IMR-90 (cell line): ENCODE measurements around the gene BTRC. TPM values are rescaled to one million over a fixed set of nuclear protein-coding genes. Genes with fewer than 3 reads are reported as not detected.
A peak's percentile ranks its signal among the peaks of the same experiment; 100 is the strongest.

Source experiments
- ATAC-seq: fragments of 200-7000 bp; cut with Tn5 transposase; 2 replicates; pipeline ENCODE4 v1.9.1; 2020; ENCODE audit warnings: low read depth, mild to moderate bottlenecking, moderate library complexity
- BruUV-seq: library from RNA; stranded (reverse); fragments of 400-500 nt; replicated peaks from 2 replicates; lab custom pipeline; 2021; lab: Mats Ljungman, UMichigan
- CTCF ChIA-PET: fragments of 300-600 bp; formaldehyde crosslinking; extraction: SDS; loops from one replicate; lab custom pipeline; 2021; ENCODE audit warnings: antibody characterized with exemption; lab: Yijun Ruan, JAX
- POLR2A ChIA-PET: fragments of 300-600 bp; sonication (Branson Sonifier 250); formaldehyde crosslinking; loops from one replicate; lab custom pipeline; 2022; ENCODE audit warnings: antibody characterized with exemption; ENCODE audit not compliant: unreplicated experiment; lab: Charles Lee
- DNase-seq: peaks from one replicate; pipeline ENCODE4 v3.0.0; 2013
- H2AFZ ChIP-seq: replicated peaks from 2 replicates; pipeline ENCODE3; 2013; ENCODE audit warnings: low read length, mild to moderate bottlenecking; ENCODE audit not compliant: poor library complexity
- H2AK5ac ChIP-seq: 2 replicates; pipeline ENCODE4 v1.6.1; 2013; ENCODE audit warnings: low read depth, low read length, inconsistent platforms
- H2AK9ac ChIP-seq: replicated peaks from 2 replicates; pipeline ENCODE3; 2013; ENCODE audit warnings: mild to moderate bottlenecking, low read depth, low read length, moderate library complexity; ENCODE audit not compliant: poor library complexity
- H2BK120ac ChIP-seq: 2 replicates; pipeline ENCODE4 v1.6.1; 2013; ENCODE audit warnings: low read depth, low read length, inconsistent platforms
- H2BK15ac ChIP-seq: 3 replicates; pipeline ENCODE4 v1.6.1; 2013; ENCODE audit warnings: low read depth, low read length, inconsistent platforms
- H2BK20ac ChIP-seq: 2 replicates; pipeline ENCODE4 v1.6.1; 2013; ENCODE audit warnings: low read depth, mild to moderate bottlenecking, inconsistent platforms, low read length, moderate library complexity
- H2BK5ac ChIP-seq: 2 replicates; pipeline ENCODE4 v1.6.1; 2013; ENCODE audit warnings: mild to moderate bottlenecking, low read depth, low read length, inconsistent platforms; ENCODE audit not compliant: poor library complexity, severe bottlenecking
- H3K14ac ChIP-seq: replicated peaks from 2 replicates; pipeline ENCODE4 v1.6.1; 2013; ENCODE audit warnings: low read depth, low read length, inconsistent platforms
- H3K18ac ChIP-seq: 2 replicates; pipeline ENCODE4 v1.6.1; 2013; ENCODE audit warnings: low read depth, low read length, control low read depth
- H3K23ac ChIP-seq: 2 replicates; pipeline ENCODE4 v1.6.1; 2013; ENCODE audit warnings: low read depth, low read length, inconsistent platforms
- H3K27ac ChIP-seq: 2 replicates; pipeline ENCODE4 v1.5.1; 2013; ENCODE audit warnings: mild to moderate bottlenecking, control low read depth, low read length; ENCODE audit not compliant: insufficient read depth
- H3K27me3 ChIP-seq: 2 replicates; pipeline ENCODE4 v1.6.1; 2013; ENCODE audit warnings: low read length; ENCODE audit not compliant: control insufficient read depth, insufficient read depth
- H3K36me3 ChIP-seq: 2 replicates; pipeline ENCODE4 v1.6.1; 2013; ENCODE audit warnings: low read length, mixed read lengths; ENCODE audit not compliant: control insufficient read depth, insufficient read depth
- H3K4ac ChIP-seq: 2 replicates; pipeline ENCODE4 v1.6.1; 2013; ENCODE audit warnings: low read depth, low read length, inconsistent platforms
- H3K4me1 ChIP-seq: 2 replicates; pipeline ENCODE4 v1.6.1; 2013; ENCODE audit warnings: low read length, mixed read lengths; ENCODE audit not compliant: control insufficient read depth, insufficient read depth
- H3K4me2 ChIP-seq: 2 replicates; pipeline ENCODE4 v1.6.1; 2013; ENCODE audit warnings: low read depth, mild to moderate bottlenecking, control low read depth, low read length, moderate library complexity
- H3K4me3 ChIP-seq: 2 replicates; pipeline ENCODE4 v1.5.1; 2013; ENCODE audit warnings: low read depth, mild to moderate bottlenecking, control low read depth, low read length, moderate library complexity; ENCODE audit not compliant: insufficient read depth
- H3K56ac ChIP-seq: 2 replicates; pipeline ENCODE4 v1.6.1; 2013; ENCODE audit warnings: low read length, inconsistent platforms; ENCODE audit not compliant: insufficient read depth; ENCODE audit errors: extremely low read depth
- H3K79me1 ChIP-seq, 2 experiments: 2 replicates each; pipeline ENCODE4 v1.6.1; 2013; ENCODE audit warnings: low read length in 2 of 2, inconsistent platforms in 1 of 2, low read depth in 1 of 2
- H3K9ac ChIP-seq: 2 replicates; pipeline ENCODE4 v1.6.1; 2013; ENCODE audit warnings: low read depth, low read length, control low read depth
- H3K9me1 ChIP-seq: 2 replicates; pipeline ENCODE4 v1.6.1; 2013; ENCODE audit warnings: low read length, inconsistent platforms; ENCODE audit not compliant: insufficient read depth
- H3K9me3 ChIP-seq: 2 replicates; pipeline ENCODE4 v1.6.1; 2013; ENCODE audit warnings: low read length; ENCODE audit not compliant: control insufficient read depth, insufficient read depth
- H4K20me1 ChIP-seq: 2 replicates; pipeline ENCODE4 v1.6.1; 2013; ENCODE audit warnings: low read length, inconsistent platforms; ENCODE audit not compliant: insufficient read depth
- H4K5ac ChIP-seq: 2 replicates; pipeline ENCODE4 v1.6.1; 2013; ENCODE audit warnings: mild to moderate bottlenecking, low read depth, low read length, control low read depth
- H4K8ac ChIP-seq, 2 experiments: 2 replicates each; pipeline ENCODE4 v1.6.1; 2013; ENCODE audit warnings: low read depth in 2 of 2, low read length in 2 of 2, control low read depth in 1 of 2, inconsistent platforms in 1 of 2
- H4K91ac ChIP-seq: 2 replicates; pipeline ENCODE4 v1.6.1; 2013; ENCODE audit warnings: low read depth, low read length, inconsistent platforms; ENCODE audit not compliant: insufficient read depth
- BHLHE40 ChIP-seq: fragments of 150-350 bp; IDR thresholded peaks from 2 replicates; pipeline ENCODE4 v1.6.1; 2016; ENCODE audit warnings: mild to moderate bottlenecking, low read depth, low read length
- CHD1 ChIP-seq: IDR thresholded peaks from 2 replicates; pipeline ENCODE4 v1.6.1; 2012; ENCODE audit warnings: low read depth, low read length, improper control_type of control experiment
- CTCF ChIP-seq: conservative IDR thresholded peaks from 2 replicates; pipeline ENCODE4 v1.5.1; 2012; ENCODE audit warnings: mild to moderate bottlenecking, low read depth, low read length, improper control_type of control experiment
- ELK1 ChIP-seq: fragments of 150-350 bp; IDR thresholded peaks from 2 replicates; pipeline ENCODE4 v1.6.1; 2016; ENCODE audit warnings: low read depth, mild to moderate bottlenecking, low read length, moderate library complexity, borderline replicate concordance
- FOS ChIP-seq: fragments of 150-350 bp; IDR thresholded peaks from 2 replicates; pipeline ENCODE4 v1.6.1; 2016; ENCODE audit warnings: low read depth, low read length
- MAFK ChIP-seq: IDR thresholded peaks from 2 replicates; pipeline ENCODE4 v1.6.1; 2012; ENCODE audit warnings: low read depth, low read length, improper control_type of control experiment
- NFE2L2 ChIP-seq: fragments of 150-350 bp; IDR thresholded peaks from 2 replicates; pipeline ENCODE4 v1.6.1; 2016; ENCODE audit warnings: low read depth, mild to moderate bottlenecking, low read length
- POLR2A ChIP-seq: IDR thresholded peaks from 2 replicates; pipeline ENCODE4 v1.6.1; 2012; ENCODE audit warnings: mild to moderate bottlenecking, low read depth, low read length
- RAD21 ChIP-seq: IDR thresholded peaks from 2 replicates; pipeline ENCODE4 v1.6.1; 2012; ENCODE audit warnings: low read length, improper control_type of control experiment
- RCOR1 ChIP-seq: IDR thresholded peaks from 2 replicates; pipeline ENCODE4 v1.6.1; 2012; ENCODE audit warnings: mild to moderate bottlenecking, low read length, improper control_type of control experiment; ENCODE audit not compliant: insufficient replicate concordance
- RFX5 ChIP-seq: IDR thresholded peaks from 2 replicates; pipeline ENCODE4 v1.8.0; 2012; ENCODE audit warnings: low read depth, mild to moderate bottlenecking, low read length, moderate library complexity
- WGBS, 2 experiments: methylation state at CpG; one replicate each; pipeline versions ENCODE4 v1.1.5 to v1.1.7; 2013; ENCODE audit warnings: missing lambda C conversion rate in 2 of 2; ENCODE audit not compliant: insufficient read length in 1 of 2; ENCODE audit errors: extremely low coverage in 2 of 2; 5-methylcytosine and 5-hydroxymethylcytosine counted together
- dilution Hi-C: fragments of 300-500 bp; cut with HindIII; formaldehyde crosslinking; loops from one replicate; pipeline ENCODE4 v1.14.3; 2018; ENCODE audit warnings: low sequenced_read_pairs; ENCODE audit not compliant: unreplicated experiment
- in situ Hi-C: fragments of 300-500 bp; cut with MboI; formaldehyde crosslinking; loops from 3 replicates; pipeline ENCODE4 v1.14.3; 2019; ENCODE audit warnings: low sequenced_read_pairs, inconsistent platforms, mixed read lengths
- intact Hi-C: fragments of 100-400 bp; cut with micrococcal nuclease; formaldehyde crosslinking; loops from 2 replicates; pipeline ENCODE4 v1.10.0; 2022
- polyA plus RNA-seq, 3 experiments: library from polyadenylated mRNA; depleted of rRNA; stranded (reverse); fragments of >200 nt; gene quantifications; 2 replicates each; pipeline ENCODE4 v1.2.3, GENCODE V29; 2012; ENCODE audit warnings: low replicate concordance in 1 of 3
- total RNA-seq: library from RNA; depleted of rRNA; stranded (reverse); fragments of >200 nt; gene quantifications from 2 replicates; pipeline ENCODE4 v1.2.3, GENCODE V29; 2012

BTRC gene
- total and polyA plus RNA-seq, 2 of the 4 experiments (the other 2 are of a cell fraction): 7.7 to 8.4 TPM

GRCh38 chr10:101561068-101561915 lies 207.3 kb downstream of the BTRC start:
- no peak overlapping the region for H2AK5ac ChIP-seq
- no TSS peak for BruUV-seq
- no CpG with 5 or more reads among the region's 15 CpGs for whole genome bisulfite sequencing, 2 experiments
- in situ Hi-C loops (no loop called here), intact Hi-C loops (no loop called here), dilution Hi-C loops (no loop called here)
- H4K20me1 ChIP-seq: no peaks in the 10 kb centered on the region
- H3K14ac ChIP-seq: no peak overlapping the region
- no peak overlapping the region for H2BK15ac ChIP-seq
- H3K9me3 ChIP-seq: no peaks in the 10 kb centered on the region
- H3K4me2 ChIP-seq: no peak overlapping the region
- no peak overlapping the region for H3K4ac ChIP-seq
- ChIA-PET CTCF (no interaction called here), POLR2A (no interaction called here)
- H3K56ac ChIP-seq: no peak overlapping the region
- no peak overlapping the region for H2BK5ac ChIP-seq
- no peak for DNase-seq
- H2AFZ ChIP-seq: peak overlapping the region; percentile 21
- H3K36me3 ChIP-seq: no peaks in the 10 kb centered on the region
- no peak overlapping the region for H3K4me3 ChIP-seq
- peaks cover 8% of the 10 kb centered on the region for H3K9me1 ChIP-seq
- no peak overlapping the region for H4K5ac ChIP-seq
- no peak overlapping the region for H4K8ac ChIP-seq
- no peak overlapping the region for H2AK9ac ChIP-seq
- H3K18ac ChIP-seq: no peak overlapping the region
- no peak for TF ChIP-seq RAD21
- no peak for TF ChIP-seq MAFK
- no peak for TF ChIP-seq ELK1
- TF ChIP-seq CHD1: no peak
- no peak for TF ChIP-seq NFE2L2
- TF ChIP-seq POLR2A: no peak
- no peak for TF ChIP-seq BHLHE40
- TF ChIP-seq RFX5: no peak
- no peak for TF ChIP-seq FOS
- no peak for TF ChIP-seq CTCF
- TF ChIP-seq RCOR1: no peak
- no peak overlapping the region for H4K91ac ChIP-seq
- no peak overlapping the region for H3K9ac ChIP-seq
- H3K23ac ChIP-seq: no peak overlapping the region
- H2BK20ac ChIP-seq: no peak overlapping the region
- no peak overlapping the region for H3K27ac ChIP-seq
- H3K4me1 ChIP-seq: no peaks in the 10 kb centered on the region
- ATAC-seq: no peak
- H2BK120ac ChIP-seq: no peak overlapping the region
- H3K27me3 ChIP-seq: peaks cover 13% of the 10 kb centered on the region; the same call in 1 of the 2 replicates
- no peaks in the 10 kb centered on the region for H3K79me1 ChIP-seq
